RWPE1 (cell line): ENCODE results near the gene HERC6.

ENCODE experiments used
- CTCF ChIA-PET: fragments of 350-600 bp; sonication (Branson Sonifier 250); formaldehyde crosslinking; extraction: SDS; loops from one replicate; lab custom pipeline; 2021; lab: Yijun Ruan, JAX
- POLR2A ChIA-PET: fragments of 400-600 bp; formaldehyde crosslinking; extraction: SDS; loops from one replicate; lab custom pipeline; 2020; ENCODE audit warnings: antibody characterized with exemption; ENCODE audit not compliant: low non-redundant PET; lab: Yijun Ruan, JAX
- DNase-seq: peaks from one replicate; pipeline ENCODE4 v3.0.0; 2012; ENCODE audit warnings: low spot score
- H3K27ac ChIP-seq: fragments of 450-650 bp; 2 replicates; pipeline ENCODE4 v1.5.1; 2017
- TF ChIP-seq, protein P1 (sequence below): fragments of 450-650 bp; conservative IDR thresholded peaks from 2 replicates; pipeline ENCODE4 v1.5.1; 2017; ENCODE audit warnings: low read depth, mild to moderate bottlenecking

HERC6 gene

DNA sequence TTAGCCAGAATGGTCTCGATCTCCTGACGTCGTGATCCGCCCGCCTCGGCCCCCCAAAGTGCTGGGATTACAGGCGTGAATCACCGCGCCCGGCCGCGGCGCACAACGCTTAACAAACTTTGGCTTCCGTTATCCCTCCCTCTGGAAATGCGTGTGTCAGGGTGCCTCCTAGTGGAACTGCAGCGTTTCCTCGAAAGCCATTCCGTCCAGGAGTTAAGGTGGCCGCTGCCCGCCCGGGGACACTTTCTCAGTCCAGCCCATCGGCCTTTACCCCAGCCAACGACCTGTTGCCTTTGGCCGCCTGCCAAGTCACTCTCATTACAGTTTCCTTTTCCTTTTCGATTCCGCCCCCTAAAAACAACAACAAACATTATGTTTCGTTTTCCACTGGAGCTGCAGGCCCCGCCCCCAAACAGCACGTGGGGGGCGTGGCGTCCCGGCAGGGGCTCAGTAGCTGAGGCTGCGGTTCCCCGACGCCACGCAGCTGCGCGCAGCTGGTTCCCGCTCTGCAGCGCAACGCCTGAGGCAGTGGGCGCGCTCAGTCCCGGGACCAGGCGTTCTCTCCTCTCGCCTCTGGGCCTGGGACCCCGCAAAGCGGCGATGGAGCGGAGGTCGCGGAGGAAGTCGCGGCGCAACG, 78.1 kb downstream of the HERC6 start, which contains the start of gene HERC5:
TSS of gene HERC5 (plus strand) at position 450 of the 637 bp plus-strand sequence. CDS start at position 601, 151 bp downstream.
- CTCF ChIA-PET: interaction anchor here (0.6 to 1.1 kb wide), 12 partner anchors 15 to 1102 kb away, joined by 3 to 8 read pairs (median 3); partner anchors contain the start of genes HERC6 and PPM1K
- DNase-seq: peak; percentile 88
- POLR2A ChIA-PET: interaction anchor here (0.6 kb wide), 1 partner anchor 391 kb away, joined by 3 read pairs; no protein-coding TSS in a partner anchor
- TF ChIP-seq, protein P1, sequence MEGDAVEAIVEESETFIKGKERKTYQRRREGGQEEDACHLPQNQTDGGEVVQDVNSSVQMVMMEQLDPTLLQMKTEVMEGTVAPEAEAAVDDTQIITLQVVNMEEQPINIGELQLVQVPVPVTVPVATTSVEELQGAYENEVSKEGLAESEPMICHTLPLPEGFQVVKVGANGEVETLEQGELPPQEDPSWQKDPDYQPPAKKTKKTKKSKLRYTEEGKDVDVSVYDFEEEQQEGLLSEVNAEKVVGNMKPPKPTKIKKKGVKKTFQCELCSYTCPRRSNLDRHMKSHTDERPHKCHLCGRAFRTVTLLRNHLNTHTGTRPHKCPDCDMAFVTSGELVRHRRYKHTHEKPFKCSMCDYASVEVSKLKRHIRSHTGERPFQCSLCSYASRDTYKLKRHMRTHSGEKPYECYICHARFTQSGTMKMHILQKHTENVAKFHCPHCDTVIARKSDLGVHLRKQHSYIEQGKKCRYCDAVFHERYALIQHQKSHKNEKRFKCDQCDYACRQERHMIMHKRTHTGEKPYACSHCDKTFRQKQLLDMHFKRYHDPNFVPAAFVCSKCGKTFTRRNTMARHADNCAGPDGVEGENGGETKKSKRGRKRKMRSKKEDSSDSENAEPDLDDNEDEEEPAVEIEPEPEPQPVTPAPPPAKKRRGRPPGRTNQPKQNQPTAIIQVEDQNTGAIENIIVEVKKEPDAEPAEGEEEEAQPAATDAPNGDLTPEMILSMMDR: peak; percentile 76
- H3K27ac ChIP-seq: peak within 1 kb of the TSS; percentile 51

DNA sequence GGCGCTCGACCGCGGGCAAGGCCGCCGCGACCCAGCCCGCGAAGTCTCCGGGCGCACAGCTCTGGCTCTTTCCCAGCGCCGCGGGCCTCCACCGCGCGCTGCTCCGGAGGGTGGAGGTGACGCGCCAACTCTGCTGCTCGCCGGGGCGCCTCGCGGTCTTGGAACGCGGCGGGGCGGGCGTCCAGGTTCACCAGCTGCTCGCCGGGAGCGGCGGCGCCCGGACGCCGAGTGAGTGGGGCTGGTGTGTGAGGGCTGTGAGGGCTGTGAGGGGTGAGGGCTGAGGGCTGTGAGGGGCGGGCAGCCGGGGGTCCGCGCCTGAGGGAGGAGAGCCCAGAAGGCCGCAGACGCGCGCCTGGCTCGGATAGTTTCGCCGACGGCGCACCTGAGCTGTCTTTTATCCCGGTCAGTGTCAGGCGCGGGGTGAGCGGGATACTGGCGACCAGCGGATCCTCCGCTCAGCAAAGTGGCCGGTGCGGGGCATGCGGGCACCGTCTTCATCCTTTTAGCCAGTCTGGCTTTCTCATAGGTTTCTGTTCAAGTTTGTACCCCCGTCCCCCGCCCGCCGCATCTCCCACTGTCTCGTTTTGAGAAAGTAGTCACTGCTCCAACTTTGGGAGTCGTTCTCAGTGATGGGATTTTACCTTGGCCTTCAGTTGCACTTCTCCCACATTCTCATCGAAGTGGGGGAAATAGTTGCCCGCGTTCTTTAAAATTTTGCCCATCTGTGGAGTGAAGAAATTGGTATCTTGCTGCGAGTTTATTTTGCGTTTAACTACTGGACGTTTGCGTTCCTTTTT, 78.9 kb downstream of the HERC6 start:
- TF ChIP-seq, protein P1: no peak
- CTCF ChIA-PET: interaction anchor here (0.6 to 1.1 kb wide), 6 partner anchors 14 to 1103 kb away, joined by 3 to 8 read pairs (median 4); partner anchors contain the start of gene HERC6
- POLR2A ChIA-PET: no interaction called here
- DNase-seq: peak; percentile 45
- H3K27ac ChIP-seq: peak overlapping the region; percentile 51

DNA sequence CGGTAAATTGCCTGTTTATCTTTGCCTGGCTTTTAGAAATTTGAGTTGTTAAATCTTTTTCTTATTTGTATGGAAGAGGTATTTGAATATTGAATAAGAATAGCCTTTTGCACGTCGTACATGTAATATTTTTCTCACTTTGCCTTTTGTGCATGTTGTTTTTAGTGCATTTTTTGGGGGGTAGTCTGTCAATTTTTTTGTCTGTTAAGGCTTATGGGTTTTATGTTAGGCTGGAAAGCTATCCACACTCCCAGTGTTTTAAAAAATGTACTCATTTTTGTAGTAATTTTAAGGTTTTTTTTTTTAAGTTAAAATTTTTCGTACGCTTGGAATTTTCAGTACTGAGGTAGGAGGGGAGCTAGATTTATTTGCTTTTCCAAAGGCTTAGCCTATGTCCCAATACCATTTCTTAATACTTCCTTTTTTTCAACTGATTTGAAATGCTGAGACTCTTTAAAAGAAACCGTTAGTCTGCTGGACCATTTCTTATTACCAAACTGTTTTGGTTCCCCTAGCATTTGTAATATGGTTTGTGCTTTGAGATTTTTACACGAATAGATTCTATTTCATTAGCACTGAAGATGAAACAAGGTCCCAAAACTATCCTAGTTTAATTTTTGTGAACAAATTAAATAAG, 79.6 kb downstream of the HERC6 start:
- POLR2A ChIA-PET: no interaction called here

DNA sequence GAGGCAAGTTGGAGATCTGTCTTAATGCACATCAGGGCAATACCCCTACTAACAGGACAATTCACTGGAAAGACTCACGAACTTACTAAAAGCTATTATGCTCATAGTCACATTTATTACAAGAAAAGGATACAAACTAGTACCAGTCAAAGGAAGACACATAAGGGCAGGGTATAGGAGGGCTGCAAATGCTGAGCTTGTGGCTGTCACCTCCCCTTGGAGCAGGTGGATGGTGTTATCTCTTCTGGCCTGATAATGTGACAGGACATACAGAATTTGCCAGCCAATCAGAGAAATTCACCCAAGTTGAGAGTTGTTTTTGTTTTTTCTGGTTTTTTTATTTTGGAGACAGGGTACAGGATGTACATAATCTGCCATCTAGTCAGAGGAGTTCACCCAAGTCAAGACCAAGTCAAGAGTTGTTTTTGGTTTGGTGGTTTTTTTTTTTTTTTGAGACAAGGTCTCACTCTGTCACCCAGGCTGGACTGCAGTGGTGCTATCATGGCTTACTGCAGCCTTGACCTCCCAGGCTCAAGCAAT, 87.1 kb downstream of the HERC6 start:
- ChIA-PET CTCF (no interaction called here), POLR2A (no interaction called here)
- H3K27ac ChIP-seq: no peak overlapping the region
- TF ChIP-seq, protein P1: no peak
- DNase-seq: no peak

More for the DNA sequence above, 79.6 kb downstream of the HERC6 start:
- no peak for DNase-seq
- CTCF ChIA-PET: interaction anchor here (0.7 kb wide), 1 partner anchor 89 kb away, joined by 3 read pairs; no protein-coding TSS in a partner anchor
- TF ChIP-seq, protein P1: no peak
- no peak overlapping the region for H3K27ac ChIP-seq

DNA sequence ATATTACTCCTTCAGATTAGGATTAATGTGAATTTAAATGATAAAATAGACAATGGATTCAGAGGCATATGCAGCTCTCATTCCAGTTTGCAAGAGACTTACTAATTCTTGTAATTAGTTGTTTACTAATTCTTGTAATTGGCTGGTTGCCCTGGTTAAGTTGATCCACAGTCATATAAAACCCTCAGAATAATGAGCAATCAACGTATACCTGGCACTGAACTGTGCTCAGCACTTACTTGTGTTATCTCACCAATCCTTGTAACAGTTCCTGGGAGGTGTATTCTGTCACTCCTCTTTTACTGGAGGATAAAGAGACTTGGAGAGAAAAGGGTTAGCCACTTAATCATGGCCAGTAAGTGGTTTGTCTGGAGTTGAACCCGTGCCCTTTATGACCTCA, 88.7 kb downstream of the HERC6 start:
- no peak overlapping the region for H3K27ac ChIP-seq
- ChIA-PET CTCF (no interaction called here), POLR2A (no interaction called here)
- TF ChIP-seq, protein P1: no peak
- no peak for DNase-seq

DNA sequence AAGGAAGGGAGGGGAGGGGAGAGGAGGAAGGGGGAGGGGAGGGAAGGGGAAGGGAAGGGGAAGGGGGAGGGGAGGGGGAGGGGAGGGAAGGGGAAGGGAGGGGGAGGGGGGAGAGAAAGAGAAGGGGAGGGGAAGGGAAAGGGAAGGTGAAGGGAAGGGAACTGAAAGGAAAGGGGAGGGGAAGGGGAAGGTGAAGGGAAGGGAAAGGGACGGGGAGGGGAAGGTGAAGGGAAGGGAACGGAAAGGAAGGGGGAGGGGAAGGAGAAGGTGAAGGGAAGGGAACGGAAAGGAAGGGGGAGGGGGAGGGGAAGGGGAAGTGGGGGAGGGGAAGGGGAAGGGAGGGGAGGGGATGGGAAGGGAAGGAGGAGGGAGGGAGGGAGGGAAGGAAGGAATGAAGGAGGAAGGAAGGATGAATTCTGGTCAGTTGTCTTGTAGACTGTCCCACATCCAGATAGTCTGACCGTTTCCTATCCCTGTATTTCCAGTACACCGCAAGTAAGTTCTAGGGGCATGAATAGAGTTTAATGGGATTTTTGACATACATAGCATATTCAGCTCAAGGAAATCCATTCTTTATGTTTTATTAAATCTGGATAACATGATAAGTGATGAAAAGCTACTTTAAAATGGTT, 98.7 kb downstream of the HERC6 start:
- TF ChIP-seq, protein P1: no peak
- DNase-seq: no peak
- no peak overlapping the region for H3K27ac ChIP-seq
- CTCF ChIA-PET: no interaction called here
- POLR2A ChIA-PET: no interaction called here
